Stimulated activated naive B cell treated with anti-CD40 and anti-IgM and Interleukin-4, amounts not matched to agents 10 μg/mL and 1 μg/mL and 100 μg/mL, for 72 hours (primary cell): Measurements from ENCODE around the gene SSMEM1.
"Not testable (repeated sequence)": the region's sequence is repeated elsewhere in the genome, so short reads cannot be mapped to it uniquely, and the experiment has no call there.

Experiments
- ATAC-seq, 2 donors: fragments of 150-1000 bp; cut with Tn5 transposase; replicated peaks; 2 replicates each; pipeline ENCODE4 v1.10.0; 2021; ENCODE audit warnings: moderate library complexity in 1 of 2
- DNase-seq: peaks from one replicate; pipeline ENCODE4 v3.0.0; 2021
- H3K27ac Mint-ChIP-seq: one replicate; pipeline ENCODE4 v1.8.0; 2022; ENCODE audit warnings: mild to moderate bottlenecking, mixed read lengths
- H3K27me3 Mint-ChIP-seq, 2 donors: one replicate each; pipeline ENCODE4 v1.8.0; 2022; ENCODE audit warnings: mixed read lengths in 2 of 2
- H3K36me3 Mint-ChIP-seq, 2 donors: one replicate each; pipeline ENCODE4 v1.8.0; 2022; ENCODE audit warnings: mixed read lengths in 2 of 2, mild to moderate bottlenecking in 1 of 2
- H3K4me1 Mint-ChIP-seq, 2 donors: one replicate each; pipeline ENCODE4 v1.8.0; 2022; ENCODE audit warnings: mixed read lengths in 2 of 2, mild to moderate bottlenecking in 1 of 2
- H3K4me3 Mint-ChIP-seq, 2 donors: one replicate each; pipeline ENCODE4 v1.8.0; 2022; ENCODE audit warnings: mild to moderate bottlenecking in 2 of 2, mixed read lengths in 2 of 2, moderate library complexity in 1 of 2
- H3K9me3 Mint-ChIP-seq, 2 donors: one replicate each; pipeline ENCODE4 v1.8.0; 2022; ENCODE audit warnings: mixed read lengths in 2 of 2, mild to moderate bottlenecking in 1 of 2

Gene SSMEM1

GRCh38 chr7:130246491-130246890, 38.8 kb downstream of the SSMEM1 start:
- not testable (repeated sequence) for H3K4me1 Mint-ChIP-seq, ATAC-seq, DNase-seq, H3K4me3 Mint-ChIP-seq, H3K27me3 Mint-ChIP-seq, H3K9me3 Mint-ChIP-seq, H3K27ac Mint-ChIP-seq, H3K36me3 Mint-ChIP-seq

GRCh38 chr7:130248842-130249241, 41.2 kb downstream of the SSMEM1 start:
- H3K27ac Mint-ChIP-seq, DNase-seq, ATAC-seq, H3K36me3 Mint-ChIP-seq, H3K4me1 Mint-ChIP-seq, H3K4me3 Mint-ChIP-seq: not testable (repeated sequence)
- Mint-ChIP-seq H3K9me3 (peaks cover 13 to 16% of the 10 kb centered on the region in 2 donors), H3K27me3 (peaks cover 10 to 13% of the 10 kb centered on the region in 2 donors)

- ATAC-seq, DNase-seq, H3K27ac Mint-ChIP-seq, H3K36me3 Mint-ChIP-seq, H3K4me3 Mint-ChIP-seq, H3K4me1 Mint-ChIP-seq: not testable (repeated sequence)
- Mint-ChIP-seq H3K9me3 (peaks cover 15 to 16% of the 10 kb centered on the region in 2 donors), H3K27me3 (peaks cover 6 to 10% of the 10 kb centered on the region in 2 donors)
Measured at GRCh38 chr7:130249626-130250025, 42.0 kb downstream of the SSMEM1 start.

DNA sequence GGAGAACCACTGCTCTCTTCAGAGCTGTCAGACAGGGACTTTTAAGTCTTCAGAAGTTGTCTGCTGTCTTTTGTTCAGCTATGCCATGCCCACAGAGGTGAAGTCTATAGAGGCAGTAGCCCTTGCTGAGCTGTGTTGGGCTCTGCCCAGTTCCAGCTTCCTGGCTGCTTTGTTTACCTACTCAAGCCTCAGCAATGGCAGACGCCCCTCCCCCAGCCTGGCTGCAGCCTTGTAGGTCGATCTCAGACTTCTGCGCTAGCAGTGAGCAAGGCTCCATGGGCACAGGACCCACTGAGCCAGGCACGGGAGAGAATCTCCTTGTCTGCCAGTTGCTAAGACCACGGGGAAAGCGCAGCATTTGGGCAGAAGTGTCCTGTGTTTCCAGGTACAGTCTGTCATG, 46.9 kb downstream of the SSMEM1 start:
- Mint-ChIP-seq H3K9me3 (peaks cover 15 to 25% of the 10 kb centered on the region in 2 donors), H3K27me3 (peaks cover 6 to 14% of the 10 kb centered on the region in 2 donors)

GRCh38 chr7:130256704-130257103, 49.0 kb downstream of the SSMEM1 start:
- Mint-ChIP-seq H3K4me3 (no peak overlapping the region), H3K27ac (no peak overlapping the region), H3K9me3 (peaks cover 20 to 27% of the 10 kb centered on the region in 2 donors)

More for the DNA sequence above, 46.9 kb downstream of the SSMEM1 start:
- ATAC-seq (no peak), DNase-seq (no peak)
- Mint-ChIP-seq H3K36me3 (peaks cover 7 to 10% of the 10 kb centered on the region in 2 donors), H3K4me1 (no peaks in the 10 kb centered on the region), H3K4me3 (no peak overlapping the region), H3K27ac (no peak overlapping the region)

GRCh38 chr7:130258494-130259078, 50.9 kb downstream of the SSMEM1 start:
- no peak for DNase-seq
- ATAC-seq = no peak
- H3K4me3 Mint-ChIP-seq = no peak overlapping the region
- H3K9me3 Mint-ChIP-seq = peaks cover 17 to 23% of the 10 kb centered on the region in 2 donors
- no peak overlapping the region for H3K27ac Mint-ChIP-seq
- no peaks in the 10 kb centered on the region for H3K4me1 Mint-ChIP-seq
- H3K27me3 Mint-ChIP-seq = peaks cover 0 to 11% of the 10 kb centered on the region in 2 donors
- peaks cover 4 to 6% of the 10 kb centered on the region in 2 donors for H3K36me3 Mint-ChIP-seq

More at GRCh38 chr7:130256704-130257103, 49.0 kb downstream of the SSMEM1 start:
- no peak for DNase-seq
- Mint-ChIP-seq H3K27me3 (peaks cover 5 to 14% of the 10 kb centered on the region in 2 donors), H3K36me3 (peaks cover 7 to 10% of the 10 kb centered on the region in 2 donors), H3K4me1 (no peaks in the 10 kb centered on the region)
- no peak for ATAC-seq

GRCh38 chr7:130262448-130262847, 54.8 kb downstream of the SSMEM1 start:
- Mint-ChIP-seq H3K4me3 (no peak overlapping the region), H3K36me3 (no peaks in the 10 kb centered on the region), H3K9me3 (peaks cover 7 to 13% of the 10 kb centered on the region in 2 donors), H3K4me1 (no peaks in the 10 kb centered on the region), H3K27ac (no peak overlapping the region), H3K27me3 (peaks cover 8 to 14% of the 10 kb centered on the region in 2 donors)
- no peak for ATAC-seq
- DNase-seq = no peak

GRCh38 chr7:130263130-130263529, 55.5 kb downstream of the SSMEM1 start:
- Mint-ChIP-seq H3K4me1 (no peaks in the 10 kb centered on the region), H3K9me3 (peaks cover 7 to 12% of the 10 kb centered on the region in 2 donors), H3K27me3 (peaks cover 8 to 19% of the 10 kb centered on the region in 2 donors), H3K36me3 (no peaks in the 10 kb centered on the region), H3K27ac (no peak overlapping the region), H3K4me3 (no peak overlapping the region)
- DNase-seq (no peak), ATAC-seq (no peak)
